K562 (cell line): ENCODE results near the gene NEXN. TPM values are rescaled to one million over a fixed set of nuclear protein-coding genes. Genes with fewer than 3 reads are reported as not detected.

Source experiments
- ATAC-seq: fragments of 200-7000 bp; cut with Tn5 transposase; 3 replicates; pipeline ENCODE4 v1.9.1; 2020; ENCODE audit warnings: moderate library complexity
- BruUV-seq: library from RNA; stranded (reverse); fragments of 400-500 nt; replicated peaks from 2 replicates; lab custom pipeline; 2021; lab: Mats Ljungman, UMichigan
- CTCF ChIA-PET: fragments of 300-600 bp; formaldehyde crosslinking; extraction: SDS; loops from one replicate; lab custom pipeline; 2021; ENCODE audit warnings: low intra/inter-chr PET ratio; lab: Yijun Ruan, JAX
- POLR2A ChIA-PET: fragments of 300-600, 350-650 bp; sonication (Branson Sonifier 250); formaldehyde crosslinking; extraction: SDS; loops from one replicate; lab custom pipeline; 2021; ENCODE audit warnings: antibody characterized with exemption, inconsistent platforms; lab: Yijun Ruan, JAX
- DNase-seq, 4 experiments: peaks; one replicate each; pipeline versions ENCODE4 v3.0.0 to v3.0.0-alpha.2; 2011 to 2018; ENCODE audit warnings: low spot score in 3 of 4, mixed read lengths in 3 of 4; ENCODE audit errors: extremely low read depth in 1 of 4
- FAIRE-seq: peaks from 2 replicates; lab custom pipeline; 2011; peaks lifted over from hg19 to GRCh38; lab: Jason Lieb, UNC
- H2AFZ ChIP-seq: 2 replicates; pipeline ENCODE4 v1.6.0; 2011; ENCODE audit warnings: low read depth, low read length, control low read depth, inconsistent platforms
- H3K27ac ChIP-seq: fragments of 200-600 bp; 3 replicates; pipeline ENCODE4 v1.8.0; 2011; ENCODE audit warnings: low read depth, mild to moderate bottlenecking, control low read depth, inconsistent platforms, low read length, moderate library complexity, mixed read lengths; ENCODE audit errors: extremely low read depth
- H3K27me3 ChIP-seq, 2 experiments: fragments of 300-600 bp in 1 of 2; 2 replicates in 1 of 2; 3 replicates in 1 of 2; pipeline versions ENCODE4 v1.6.0 to v1.8.0; 2011; ENCODE audit warnings: inconsistent platforms in 2 of 2, low read length in 2 of 2, mild to moderate bottlenecking in 1 of 2, mixed read lengths in 1 of 2, moderate library complexity in 1 of 2; ENCODE audit not compliant: control insufficient read depth in 2 of 2, insufficient read depth in 2 of 2
- H3K36me3 ChIP-seq: fragments of 300-600 bp; 3 replicates; pipeline ENCODE4 v1.8.0; 2011; ENCODE audit warnings: mild to moderate bottlenecking, low read length, inconsistent platforms; ENCODE audit not compliant: control insufficient read depth, insufficient read depth
- H3K4me1 ChIP-seq, 2 experiments: fragments of 200-600 bp in 1 of 2; replicated peaks in 1 of 2; 2 replicates in 1 of 2; 3 replicates in 1 of 2; pipeline versions ENCODE4 v1.5.1 to v1.8.0; 2011; ENCODE audit warnings: inconsistent platforms in 2 of 2, low read length in 2 of 2, mild to moderate bottlenecking in 1 of 2, mixed read lengths in 1 of 2, moderate library complexity in 1 of 2; ENCODE audit not compliant: control insufficient read depth in 2 of 2, insufficient read depth in 2 of 2
- H3K4me2 ChIP-seq: 2 replicates; pipeline ENCODE4 v1.6.1; 2011; ENCODE audit warnings: low read length, control low read depth, inconsistent platforms, mixed read lengths; ENCODE audit not compliant: insufficient read depth
- H3K4me3 ChIP-seq: fragments of 200-600 bp; sonication (generic), shearing (Covaris generic); 2 replicates; pipeline ENCODE4 v1.5.1; 2016; ENCODE audit warnings: control low read depth, inconsistent platforms
- H3K79me2 ChIP-seq: fragments of 200-600 bp; 3 replicates; pipeline ENCODE4 v1.8.0; 2011; ENCODE audit warnings: low read length, inconsistent platforms; ENCODE audit not compliant: control insufficient read depth, insufficient read depth
- H3K9ac ChIP-seq, 2 experiments: 2 replicates each; pipeline versions ENCODE4 v1.6.0 to v1.6.1; 2011; ENCODE audit warnings: low read depth in 2 of 2, low read length in 2 of 2, control low read depth in 1 of 2, inconsistent platforms in 1 of 2, mild to moderate bottlenecking in 1 of 2, mixed read lengths in 1 of 2; ENCODE audit not compliant: insufficient read depth in 1 of 2
- H3K9me1 ChIP-seq: one replicate; pipeline ENCODE4 v1.6.0; 2011; ENCODE audit warnings: inconsistent platforms, mild to moderate bottlenecking, low read length, moderate library complexity; ENCODE audit not compliant: control insufficient read depth, insufficient read depth
- H3K9me3 ChIP-seq: replicated peaks from 2 replicates; pipeline ENCODE4 v1.5.1; 2011; ENCODE audit warnings: low read depth, low read length, inconsistent platforms; ENCODE audit not compliant: control insufficient read depth, insufficient read depth
- H4K20me1 ChIP-seq: replicated peaks from 2 replicates; pipeline ENCODE4 v1.6.1; 2011; ENCODE audit warnings: low read length, inconsistent platforms, mixed read lengths; ENCODE audit not compliant: control insufficient read depth, insufficient read depth
- CBX2 ChIP-seq: fragments of 200-600 bp; sonication (generic); IDR thresholded peaks from one replicate; pipeline ENCODE4 v1.6.1; 2012; ENCODE audit warnings: mild to moderate bottlenecking, low read length, inconsistent platforms; ENCODE audit not compliant: insufficient read depth, poor library complexity, severe bottlenecking
- KLF16 ChIP-seq: IDR thresholded peaks from 2 replicates; pipeline ENCODE4 v1.6.1; 2016; ENCODE audit warnings: antibody characterized with exemption
- NR3C1 ChIP-seq: sonication (generic); formaldehyde crosslinking; IDR thresholded peaks from 2 replicates; pipeline ENCODE4 v1.8.1; 2022; ENCODE audit warnings: missing genetic modification reagents
- NUFIP1 ChIP-seq: fragments of 450-650 bp; IDR thresholded peaks from 2 replicates; pipeline ENCODE4 v1.6.1; 2018; ENCODE audit not compliant: partially characterized antibody
- PTRF ChIP-seq: fragments of 450-650 bp; IDR thresholded peaks from 2 replicates; pipeline ENCODE4 v1.6.1; 2016; ENCODE audit warnings: mild to moderate bottlenecking, missing genetic modification characterization, missing compliant biosample characterization
- RBM15 ChIP-seq: fragments of 200-400 bp; formaldehyde crosslinking; IDR thresholded peaks from 2 replicates; pipeline ENCODE4 v1.6.1; 2018; ENCODE audit warnings: mild to moderate bottlenecking, low read length, moderate library complexity; ENCODE audit not compliant: insufficient read depth
- ZNF436 ChIP-seq: fragments of 250-450, 450-650 bp; sonication (Bioruptor Pico); formaldehyde crosslinking; IDR thresholded peaks from 2 replicates; pipeline ENCODE4 v1.7.0; 2020; ENCODE audit warnings: mild to moderate bottlenecking
- WGBS: fragments of 100-300 bp; shearing (Covaris generic); methylation state at CpG from one replicate; pipeline ENCODE4 v1.1.6; 2016; ENCODE audit warnings: low coverage, mixed read lengths; ENCODE audit not compliant: insufficient coverage; ENCODE audit errors: missing lambda C conversion rate; 5-methylcytosine and 5-hydroxymethylcytosine counted together
- in situ Hi-C: fragments of 300-500 bp; cut with MboI; formaldehyde crosslinking; loops from 4 replicates; pipeline ENCODE4 v1.15.0; 2018; ENCODE audit warnings: inconsistent platforms, mixed read lengths
- intact Hi-C: fragments of 100-400 bp; cut with micrococcal nuclease; formaldehyde crosslinking; loops from 2 replicates; pipeline ENCODE4 v1.14.2; 2022
- polyA plus RNA-seq, 8 experiments: library from polyadenylated mRNA; depleted of rRNA in 4 of 8; stranded (reverse) in 5 of 8; unstranded in 3 of 8; fragments of >200 nt; fragmentation: Nextera tagmentation in 2 of 8; fragmentation: Illumina TruSeq in 1 of 8; extraction: Ambion mirVana in 2 of 8; extraction: Trizol in 1 of 8; gene quantifications; 2 replicates each; pipeline versions ENCODE4 v1.2.1 to v1.2.3, GENCODE V29; 2011 to 2014; ENCODE audit warnings: inconsistent platforms in 1 of 8, missing spikeins in 1 of 8
- total RNA-seq, 7 experiments: library from RNA; depleted of rRNA in 6 of 7; stranded (reverse); fragments of >200 nt in 6 of 7; fragmentation: Illumina TruSeq in 2 of 7; extraction: Trizol in 2 of 7; gene quantifications; 2 replicates each; pipeline versions ENCODE4 v1.2.1 to v1.2.3, GENCODE V29; 2011 to 2021; ENCODE audit warnings: low replicate concordance in 1 of 7
- TF ChIP-seq, protein P1 (sequence below): sonication (generic); formaldehyde crosslinking; IDR thresholded peaks from 2 replicates; pipeline ENCODE4 v1.8.0; 2022; ENCODE audit warnings: mild to moderate bottlenecking, missing genetic modification reagents

NEXN gene
- total and polyA plus RNA-seq, 9 of the 15 experiments (the other 6 are each of a cell fraction or from before 2014, with no cell fraction given) = 0.18 to 1.8 (median 0.76) TPM

DNA sequence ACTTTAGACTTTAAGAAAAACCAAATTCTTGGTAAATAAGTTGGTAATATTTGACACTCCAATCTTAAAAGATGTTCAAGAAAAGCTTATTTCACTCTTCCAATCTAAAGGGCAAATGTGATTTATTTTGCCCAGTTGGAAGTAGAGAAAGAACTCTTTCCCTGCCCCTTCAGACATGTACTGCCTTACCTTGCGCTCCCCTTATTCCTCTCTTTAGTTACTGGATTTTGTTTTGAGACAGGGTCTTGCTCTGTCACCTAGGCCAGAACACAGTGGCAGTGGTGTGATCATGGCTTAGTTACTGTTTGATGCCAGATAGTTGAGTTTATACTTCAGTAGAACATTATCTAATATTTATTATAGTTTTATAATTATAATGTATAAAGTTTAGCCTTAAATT lies 62.9 kb downstream of the NEXN start:
- POLR2A ChIA-PET = interaction anchor here (0.6 to 1.7 kb wide), 5 partner anchors 9 to 27 kb away, joined by 3 to 4 read pairs (median 3); no protein-coding TSS in a partner anchor
- no TSS peak for BruUV-seq
- no peaks in the 10 kb centered on the region for H3K27me3 ChIP-seq

DNA sequence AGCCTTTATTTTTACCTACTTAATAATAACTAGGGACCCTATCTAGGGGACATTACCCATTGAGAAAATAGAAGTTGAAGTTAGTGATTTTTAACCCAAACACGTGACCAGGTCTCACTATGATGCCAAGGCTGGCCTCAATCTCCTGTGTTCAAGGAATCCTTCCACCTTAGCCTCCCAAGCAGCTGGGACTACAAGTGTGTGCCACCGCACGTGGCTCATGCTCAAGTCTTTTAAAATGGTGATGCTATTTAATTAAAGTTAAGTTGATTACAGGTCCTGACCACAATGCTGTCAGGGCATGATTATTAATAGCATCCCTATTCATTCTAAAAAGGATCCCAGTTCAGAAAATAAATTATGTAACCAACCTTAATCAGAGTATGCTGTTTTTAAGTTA lies 65.5 kb downstream of the NEXN start:
- FAIRE-seq (no peak), DNase-seq (no peak)
- Histone ChIP-seq H3K9ac (no peak overlapping the region), H2AFZ (no peak overlapping the region), H3K9me3 (no peaks in the 10 kb centered on the region), H3K79me2 (peaks cover 18% of the 10 kb centered on the region; the same call in 2 of the 3 replicates), H3K27me3 (no peaks in the 10 kb centered on the region), H3K36me3 (peaks cover 99% of the 10 kb centered on the region)
- CTCF ChIA-PET = no interaction called here
- POLR2A ChIA-PET = interaction anchor here (1.3 to 1.4 kb wide), 2 partner anchors 20 to 25 kb away, joined by 3 to 6 read pairs; partner anchors contain the start of gene FUBP1
- no TSS peak for BruUV-seq
- 90% methylated on average over 3 of the region's 3 CpGs for WGBS
- TF ChIP-seq CBX2 = no peak
- TF ChIP-seq NUFIP1 = no peak
- TF ChIP-seq ZNF436 = no peak
- no peak for TF ChIP-seq KLF16
- TF ChIP-seq, all 486 proteins: peak for 0
- H4K20me1 ChIP-seq = no peaks in the 10 kb centered on the region
- in situ Hi-C loops (no loop called here), intact Hi-C loops (no loop called here)
- no peaks in the 10 kb centered on the region for H3K9me1 ChIP-seq
- no peaks in the 10 kb centered on the region for H3K4me1 ChIP-seq
- H3K27ac ChIP-seq = no peak overlapping the region
- no peak overlapping the region for H3K4me3 ChIP-seq
- H3K4me2 ChIP-seq = no peak overlapping the region
- no peak for ATAC-seq

More for the DNA sequence above, 62.9 kb downstream of the NEXN start:
- intact Hi-C loops (no loop called here), in situ Hi-C loops (no loop called here)
- H3K27ac ChIP-seq = no peak overlapping the region
- no peak overlapping the region for H3K4me3 ChIP-seq
- FAIRE-seq (no peak), ATAC-seq (peak; percentile 21; the same call in 1 of the 3 replicates), DNase-seq (no peak)
- no peaks in the 10 kb centered on the region for H3K9me1 ChIP-seq
- CTCF ChIA-PET = no interaction called here
- H3K9me3 ChIP-seq = no peaks in the 10 kb centered on the region
- WGBS = 100% methylated on average over 1 of the region's 1 CpG
- no peaks in the 10 kb centered on the region for H3K4me1 ChIP-seq
- no peak overlapping the region for H3K9ac ChIP-seq
- TF ChIP-seq RBM15 = no peak
- TF ChIP-seq, protein P1, sequence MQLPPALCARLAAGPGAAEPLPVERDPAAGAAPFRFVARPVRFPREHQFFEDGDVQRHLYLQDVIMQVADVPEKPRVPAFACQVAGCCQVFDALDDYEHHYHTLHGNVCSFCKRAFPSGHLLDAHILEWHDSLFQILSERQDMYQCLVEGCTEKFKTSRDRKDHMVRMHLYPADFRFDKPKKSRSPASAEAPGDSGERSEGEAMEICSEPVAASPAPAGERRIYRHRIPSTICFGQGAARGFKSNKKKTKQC (CRISPR knock-in tag) = no peak
- TF ChIP-seq NR3C1 (CRISPR knock-in tag) = no peak
- TF ChIP-seq PTRF (tag) = no peak
- no peaks in the 10 kb centered on the region for H4K20me1 ChIP-seq
- no peak overlapping the region for H3K4me2 ChIP-seq
- peaks cover 99% of the 10 kb centered on the region for H3K36me3 ChIP-seq
- H2AFZ ChIP-seq = no peak overlapping the region
- peaks cover 18% of the 10 kb centered on the region; the same call in 2 of the 3 replicates for H3K79me2 ChIP-seq
